Pancreas (tissue), 10 donors: Measurements from ENCODE around the gene PDCD4. TPM values are rescaled to one million over a fixed set of nuclear protein-coding genes. Genes with fewer than 3 reads are reported as not detected.

Experiments used
- ATAC-seq, 4 donors: fragments of 200-7000 bp; cut with Tn5 transposase; one replicate each; pipeline versions ENCODE4 v1.8.0 to v1.9.1; 2020; ENCODE audit warnings: mild to moderate bottlenecking in 4 of 4, moderate library complexity in 4 of 4
- DNase-seq, 6 donors: peaks; one replicate each; pipeline ENCODE4 v3.0.0-alpha.2; 2020
- FAIRE-seq: peaks from 2 replicates; lab custom pipeline; 2012; peaks lifted over from hg19 to GRCh38; lab: Jason Lieb, UNC
- H3K27ac ChIP-seq, 4 donors: fragments of 200-600 bp; sonication (generic); 1 replicate in 3 of 4; 2 replicates in 1 of 4; pipeline versions ENCODE4 v1.5.0 to v1.8.0; 2020
- H3K27me3 ChIP-seq, 4 donors: fragments of 200-600 bp; one replicate each; pipeline ENCODE4 v1.8.0; 2021
- H3K36me3 ChIP-seq, 3 donors: fragments of 200-600 bp; sonication (generic) in 1 of 3; one replicate each; pipeline versions ENCODE4 v1.5.0 to v1.8.0; 2020 to 2021
- H3K4me1 ChIP-seq, 3 donors: fragments of 200-600 bp; one replicate each; pipeline ENCODE4 v1.8.0; 2021
- H3K4me3 ChIP-seq, 4 donors: fragments of 200-600 bp; sonication (generic) in 2 of 4; one replicate each; pipeline versions ENCODE4 v1.5.0 to v1.8.0; 2020 to 2021
- H3K9me3 ChIP-seq, 4 donors: fragments of 200-600 bp; one replicate each; pipeline ENCODE4 v1.8.0; 2021
- CTCF ChIP-seq, 4 donors: fragments of 200-600 bp; sonication (generic) in 3 of 4; IDR thresholded peaks; one replicate each; pipeline versions ENCODE4 v1.5.0 to v1.8.0; 2021; ENCODE audit warnings: antibody characterized with exemption in 4 of 4
- WGBS, 2 donors: extraction: QIAGEN DNeasy Blood & Tissue Kit; methylation state at CpG; one replicate each; pipeline ENCODE4 v1.1.7; 2013; 5-methylcytosine and 5-hydroxymethylcytosine counted together
- intact Hi-C, 3 donors: fragments of 100-400 bp; cut with DNase I; formaldehyde crosslinking; loops; one replicate each; pipeline versions ENCODE4 v1.11.1 to v1.14.2; 2022
- polyA plus RNA-seq, 2 donors: library from polyadenylated mRNA; stranded (reverse); fragments of 200-250 nt; gene quantifications; one replicate each; pipeline ENCODE4 v1.2.3, GENCODE V29; 2013
- total RNA-seq, 6 donors: library from RNA; stranded (reverse); fragmentation: NEBNext Ultra II Directional in 4 of 6; extraction: Animal tissue kit (Norgen Biotek cat#: 25700) in 4 of 6; gene quantifications; one replicate each; pipeline versions ENCODE4 v1.2.1 to v1.2.4, GENCODE V29; 2021 to 2023
- donor health status: healthy with polysubstance abuse.
- donor health status: DM: no; HTN: no; CAD: no; lungs with moderate emphysema.
- donor health status: DM: no; HTN: no; CAD: no.
- donor health status: control.
- donor health status: control.
- donor health status: Bipolar disorder and iron deficiency.
- donor health status: DM: yes; HTN: yes; CAD: no.
- donor health status: DM: no; HTN: no; CAD: no.
- donor health status: DM: no; HTN: no; CAD: no.
- donor health status: DM: yes; HTN: yes; CAD: no.

PDCD4 gene
- total and polyA plus RNA-seq, 8 donors: 283 to 679 (median 458) TPM

- Histone ChIP-seq H3K27ac (no peak overlapping the region), H3K36me3 (peaks cover 0 to 82% (median 54%) of the 10 kb centered on the region in 3 donors), H3K4me1 (peaks cover 39 to 77% (median 45%) of the 10 kb centered on the region in 3 donors), H3K27me3 (no peaks in the 10 kb centered on the region), H3K4me3 (peak overlapping the region in 1 of 4 donors; percentile 2), H3K9me3 (no peaks in the 10 kb centered on the region)
- TF ChIP-seq CTCF (IDR thresholded peaks at IDR 0.05): no peak
- intact Hi-C loops: loop anchor here in 1 of 3 donors (10.0 kb wide), 1 partner anchor 152 kb away; no protein-coding TSS in a partner anchor
- 47 to 49% methylated on average over 1 of the region's 1 CpG for WGBS, 2 donors
- DNase-seq: no peak
- peak in 3 of 4 donors; percentile 23 to 39 (median 33) for ATAC-seq
- FAIRE-seq: no peak
Measured at GRCh38 chr10:110897184-110897583, 25.5 kb downstream of the PDCD4 start.

- no peak for FAIRE-seq
- ATAC-seq: no peak
- Histone ChIP-seq H3K9me3 (no peaks in the 10 kb centered on the region), H3K27ac (no peak overlapping the region), H3K27me3 (no peaks in the 10 kb centered on the region), H3K36me3 (peaks cover 0 to 70% (median 52%) of the 10 kb centered on the region in 3 donors), H3K4me3 (no peak overlapping the region), H3K4me1 (peaks cover 38 to 69% (median 42%) of the 10 kb centered on the region in 3 donors)
- DNase-seq: no peak
- intact Hi-C loops: loop anchor here in 1 of 3 donors (10.0 kb wide), 1 partner anchor 154 kb away; no protein-coding TSS in a partner anchor
- no peak for TF ChIP-seq CTCF (IDR thresholded peaks at IDR 0.05)
Measured at GRCh38 chr10:110898391-110898790, 26.7 kb downstream of the PDCD4 start.

GRCh38 chr10:110900983-110901382 is 29.3 kb downstream of the PDCD4 start:
- Histone ChIP-seq H3K27me3 (no peaks in the 10 kb centered on the region), H3K9me3 (no peaks in the 10 kb centered on the region), H3K4me3 (no peak overlapping the region), H3K36me3 (peaks cover 0 to 44% (median 40%) of the 10 kb centered on the region in 3 donors), H3K4me1 (peaks cover 18 to 49% (median 26%) of the 10 kb centered on the region in 3 donors), H3K27ac (no peak overlapping the region)
- no peak for TF ChIP-seq CTCF (IDR thresholded peaks at IDR 0.05)
- FAIRE-seq: no peak
- intact Hi-C loops: loop anchor here in 1 of 3 donors (10.0 kb wide), 1 partner anchor 156 kb away; no protein-coding TSS in a partner anchor
- peak; percentile 19 to 53 (median 24) for ATAC-seq
- peak in 2 of 6 donors; percentile 43 to 44 for DNase-seq
- WGBS, 2 donors: 45 to 56% methylated on average over 2 of the region's 2 CpGs

- WGBS, 2 donors: 66 to 70% methylated on average over 7 of the region's 7 CpGs
- peaks cover 0 to 32% (median 28%) of the 10 kb centered on the region in 3 donors for H3K36me3 ChIP-seq
- H3K27ac ChIP-seq: no peak overlapping the region
- FAIRE-seq (no peak), ATAC-seq (peak; percentile 13 to 44 (median 16)), DNase-seq (peak in 1 of 6 donors; percentile 58)
- no peaks in the 10 kb centered on the region for H3K9me3 ChIP-seq
- H3K4me3 ChIP-seq: no peak overlapping the region
- no peak for TF ChIP-seq CTCF (IDR thresholded peaks at IDR 0.05)
- intact Hi-C loops: loop anchor here in 1 of 3 donors (10.0 kb wide), 1 partner anchor 157 kb away; no protein-coding TSS in a partner anchor
- peaks cover 6 to 38% (median 22%) of the 10 kb centered on the region in 3 donors for H3K4me1 ChIP-seq
- H3K27me3 ChIP-seq: no peaks in the 10 kb centered on the region
Measured at GRCh38 chr10:110901954-110902819, 30.5 kb downstream of the PDCD4 start.
